Endothelial cell of umbilical vein (primary cell): ENCODE results near the gene PNMA8A.

Experiments used
- POLR2A ChIP-seq: IDR thresholded peaks from 2 replicates; pipeline ENCODE4 v1.6.1; 2012; ENCODE audit warnings: low read depth, mild to moderate bottlenecking, control low read depth, low read length
- TF ChIP-seq, protein P1 (sequence below), 2 donors: IDR thresholded peaks; 1 replicate in 1 of 2; 2 replicates in 1 of 2; pipeline ENCODE4 v1.5.1; 2011; ENCODE audit warnings: low read length in 2 of 2, mild to moderate bottlenecking in 2 of 2, moderate library complexity in 2 of 2, control low read depth in 1 of 2, inconsistent platforms in 1 of 2, low read depth in 1 of 2; ENCODE audit not compliant: insufficient read depth in 1 of 2; ENCODE audit errors: extremely low read depth in 1 of 2

DNA sequence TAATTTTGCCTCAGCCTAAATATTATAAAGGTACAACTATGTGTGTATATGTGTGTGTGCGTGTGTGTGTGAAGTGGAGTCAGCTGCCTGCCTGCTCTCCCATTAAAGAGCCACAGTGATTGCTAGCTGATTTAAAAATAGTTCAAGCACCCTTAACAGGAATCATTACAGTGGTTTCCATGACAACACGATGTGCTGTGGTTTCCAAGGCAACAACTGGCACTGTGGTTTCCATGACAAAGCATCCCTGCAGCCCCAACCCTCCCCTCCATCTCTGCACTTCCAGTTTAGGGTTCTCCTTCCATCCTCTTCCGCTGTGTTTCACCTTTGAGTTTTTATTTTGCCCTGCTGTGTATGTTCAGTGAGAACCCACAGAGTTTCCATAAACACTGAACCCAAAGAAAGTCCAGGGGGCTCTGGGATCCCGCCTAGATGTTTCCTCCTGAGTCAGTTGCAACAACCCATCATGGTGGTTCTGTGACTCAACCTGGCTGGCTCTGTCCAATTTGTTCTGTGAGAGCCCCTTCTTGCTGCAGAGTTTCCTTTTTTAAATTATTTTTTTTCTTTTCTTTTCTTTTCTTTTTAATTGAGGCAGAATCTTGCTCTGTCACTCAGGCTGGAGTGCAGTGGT is 7.1 kb upstream of the PNMA8A start:
- TF ChIP-seq, protein P1, sequence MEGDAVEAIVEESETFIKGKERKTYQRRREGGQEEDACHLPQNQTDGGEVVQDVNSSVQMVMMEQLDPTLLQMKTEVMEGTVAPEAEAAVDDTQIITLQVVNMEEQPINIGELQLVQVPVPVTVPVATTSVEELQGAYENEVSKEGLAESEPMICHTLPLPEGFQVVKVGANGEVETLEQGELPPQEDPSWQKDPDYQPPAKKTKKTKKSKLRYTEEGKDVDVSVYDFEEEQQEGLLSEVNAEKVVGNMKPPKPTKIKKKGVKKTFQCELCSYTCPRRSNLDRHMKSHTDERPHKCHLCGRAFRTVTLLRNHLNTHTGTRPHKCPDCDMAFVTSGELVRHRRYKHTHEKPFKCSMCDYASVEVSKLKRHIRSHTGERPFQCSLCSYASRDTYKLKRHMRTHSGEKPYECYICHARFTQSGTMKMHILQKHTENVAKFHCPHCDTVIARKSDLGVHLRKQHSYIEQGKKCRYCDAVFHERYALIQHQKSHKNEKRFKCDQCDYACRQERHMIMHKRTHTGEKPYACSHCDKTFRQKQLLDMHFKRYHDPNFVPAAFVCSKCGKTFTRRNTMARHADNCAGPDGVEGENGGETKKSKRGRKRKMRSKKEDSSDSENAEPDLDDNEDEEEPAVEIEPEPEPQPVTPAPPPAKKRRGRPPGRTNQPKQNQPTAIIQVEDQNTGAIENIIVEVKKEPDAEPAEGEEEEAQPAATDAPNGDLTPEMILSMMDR (IDR thresholded peaks at IDR 0.05; ENCODE audit: extremely low read depth in 1 of 2, insufficient read depth in 1 of 2, low read depth in 1 of 2, low read length in 2 of 2) = no peak
- no peak for TF ChIP-seq POLR2A
